HG03439 (cell line): Measurements from ENCODE around the gene CASZ1.

Experiments
- ATAC-seq: cut with Tn5 transposase; IDR thresholded peaks from one replicate; pipeline ENCODE4 v1.9.1; 2021; ENCODE audit warnings: mild to moderate bottlenecking, moderate library complexity; ENCODE audit not compliant: unreplicated experiment

Gene CASZ1, protein sequence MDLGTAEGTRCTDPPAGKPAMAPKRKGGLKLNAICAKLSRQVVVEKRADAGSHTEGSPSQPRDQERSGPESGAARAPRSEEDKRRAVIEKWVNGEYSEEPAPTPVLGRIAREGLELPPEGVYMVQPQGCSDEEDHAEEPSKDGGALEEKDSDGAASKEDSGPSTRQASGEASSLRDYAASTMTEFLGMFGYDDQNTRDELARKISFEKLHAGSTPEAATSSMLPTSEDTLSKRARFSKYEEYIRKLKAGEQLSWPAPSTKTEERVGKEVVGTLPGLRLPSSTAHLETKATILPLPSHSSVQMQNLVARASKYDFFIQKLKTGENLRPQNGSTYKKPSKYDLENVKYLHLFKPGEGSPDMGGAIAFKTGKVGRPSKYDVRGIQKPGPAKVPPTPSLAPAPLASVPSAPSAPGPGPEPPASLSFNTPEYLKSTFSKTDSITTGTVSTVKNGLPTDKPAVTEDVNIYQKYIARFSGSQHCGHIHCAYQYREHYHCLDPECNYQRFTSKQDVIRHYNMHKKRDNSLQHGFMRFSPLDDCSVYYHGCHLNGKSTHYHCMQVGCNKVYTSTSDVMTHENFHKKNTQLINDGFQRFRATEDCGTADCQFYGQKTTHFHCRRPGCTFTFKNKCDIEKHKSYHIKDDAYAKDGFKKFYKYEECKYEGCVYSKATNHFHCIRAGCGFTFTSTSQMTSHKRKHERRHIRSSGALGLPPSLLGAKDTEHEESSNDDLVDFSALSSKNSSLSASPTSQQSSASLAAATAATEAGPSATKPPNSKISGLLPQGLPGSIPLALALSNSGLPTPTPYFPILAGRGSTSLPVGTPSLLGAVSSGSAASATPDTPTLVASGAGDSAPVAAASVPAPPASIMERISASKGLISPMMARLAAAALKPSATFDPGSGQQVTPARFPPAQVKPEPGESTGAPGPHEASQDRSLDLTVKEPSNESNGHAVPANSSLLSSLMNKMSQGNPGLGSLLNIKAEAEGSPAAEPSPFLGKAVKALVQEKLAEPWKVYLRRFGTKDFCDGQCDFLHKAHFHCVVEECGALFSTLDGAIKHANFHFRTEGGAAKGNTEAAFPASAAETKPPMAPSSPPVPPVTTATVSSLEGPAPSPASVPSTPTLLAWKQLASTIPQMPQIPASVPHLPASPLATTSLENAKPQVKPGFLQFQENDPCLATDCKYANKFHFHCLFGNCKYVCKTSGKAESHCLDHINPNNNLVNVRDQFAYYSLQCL (N-terminal part only)

DNA sequence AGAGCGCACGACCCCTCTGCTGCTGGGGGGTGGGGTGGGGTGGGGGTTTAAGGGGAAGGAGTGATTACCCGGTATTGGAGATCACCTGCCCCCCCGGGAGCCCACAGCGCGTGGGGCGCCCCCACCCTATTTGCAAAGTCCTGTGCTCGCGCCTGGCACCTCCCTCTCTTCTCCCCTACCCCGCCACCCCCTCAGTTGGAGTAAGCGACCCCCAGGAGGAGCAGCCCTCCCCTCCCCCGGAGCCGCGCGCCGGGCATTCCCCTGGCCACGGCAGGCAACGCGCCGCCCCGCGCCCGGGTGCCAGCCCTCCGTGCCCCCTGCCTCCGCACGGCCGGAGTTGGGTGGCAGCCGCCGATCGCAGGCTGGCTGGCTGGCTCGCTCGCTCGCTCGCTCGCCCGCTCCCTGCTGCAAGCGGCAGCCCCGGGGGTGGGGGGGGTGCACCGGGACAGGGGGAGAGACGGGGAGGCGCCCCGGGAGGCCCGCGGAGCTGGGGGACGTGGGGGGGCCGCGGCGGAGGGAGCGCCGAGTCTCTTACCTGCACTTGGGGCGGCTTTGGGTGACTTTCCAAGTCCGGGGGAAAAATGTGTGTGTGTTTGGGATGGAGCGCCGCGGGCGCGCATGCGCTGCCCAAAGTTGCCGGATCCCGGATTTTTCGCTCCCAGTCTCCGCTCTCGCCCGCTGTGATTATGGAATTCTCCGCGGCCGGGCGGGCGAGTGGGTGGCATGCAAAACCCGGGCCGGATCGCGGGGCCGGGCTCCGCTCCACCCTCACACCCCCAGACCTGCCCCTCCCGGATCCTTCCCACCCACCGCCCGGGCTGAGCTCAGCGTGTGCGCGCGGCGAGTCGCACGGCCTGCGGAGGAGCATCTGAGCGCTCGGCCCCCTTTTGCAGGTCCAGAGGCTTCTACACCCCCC is at the start of gene CASZ1:
CASZ1 (minus strand) TSS at position 618 of the 916 bp plus-strand sequence. CDS start 102,757 bp downstream, outside the sequence.
- ATAC-seq: no peak

DNA sequence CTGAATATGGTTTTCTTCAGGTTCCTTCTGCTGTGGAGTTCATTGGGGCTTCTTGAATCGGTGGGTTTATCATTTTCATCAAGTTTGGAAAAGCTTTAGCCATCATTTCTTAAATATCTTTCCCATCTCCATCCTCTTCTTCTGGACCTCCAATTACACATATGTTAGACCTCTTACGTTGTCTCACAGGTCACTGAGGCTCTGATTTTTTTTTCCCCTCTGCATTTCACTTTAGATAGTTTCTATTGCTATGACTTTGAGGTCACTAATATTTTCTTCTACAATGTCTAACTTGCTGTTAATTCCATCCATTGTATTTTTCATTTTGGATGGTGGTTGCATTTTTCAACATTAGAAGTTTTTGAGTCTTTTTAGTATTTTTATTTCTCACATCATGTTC is 47.3 kb upstream of the CASZ1 start:
- ATAC-seq: no peak

DNA sequence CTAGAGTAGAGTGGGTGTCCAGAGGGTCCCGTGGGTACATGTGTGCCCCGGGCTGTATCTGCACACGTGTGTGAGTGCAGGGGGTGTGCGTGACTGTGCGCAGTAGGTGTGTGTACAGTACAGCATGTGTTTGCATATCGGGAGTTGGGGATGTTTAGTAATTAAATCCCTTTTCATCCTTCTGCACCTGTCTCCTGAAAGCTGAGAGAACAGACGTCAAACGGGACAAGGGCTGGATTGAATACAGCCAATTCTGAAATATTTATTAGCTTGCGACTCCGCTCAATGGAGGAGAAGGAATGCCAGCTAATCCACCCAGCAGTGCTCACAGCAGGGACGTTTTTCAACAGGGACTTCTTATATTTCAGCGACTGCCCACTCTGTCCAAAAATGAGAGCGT is 44.7 kb upstream of the CASZ1 start:
- no peak for ATAC-seq

DNA sequence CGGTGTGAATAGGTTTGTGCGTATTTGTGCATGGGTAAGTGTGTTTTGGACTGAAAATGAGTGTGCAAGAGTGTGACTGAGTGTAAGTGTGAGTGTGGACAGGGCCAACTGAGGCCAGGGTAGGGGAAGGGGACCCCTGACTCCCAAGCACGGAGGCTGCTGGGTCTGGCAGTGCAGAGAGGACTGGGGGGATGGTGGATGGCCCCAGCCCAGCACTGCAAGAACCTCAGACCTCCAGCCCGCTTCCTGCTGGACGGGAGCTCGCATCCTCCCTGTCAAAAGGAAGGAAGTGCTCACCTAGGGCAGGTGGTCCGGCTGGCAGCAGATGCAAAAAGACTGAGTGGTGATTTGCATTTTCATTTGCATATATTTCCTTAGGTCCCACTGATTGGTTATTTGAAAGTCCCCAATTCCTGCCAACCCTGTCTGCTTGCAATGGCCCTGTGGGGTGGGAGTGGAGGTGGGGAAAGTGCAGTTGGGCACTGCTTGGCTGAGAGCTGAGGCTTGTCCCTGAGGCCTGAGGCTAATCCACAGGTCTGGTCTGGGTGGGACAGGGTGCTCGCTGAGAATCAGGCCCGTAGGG is 42.8 kb upstream of the CASZ1 start:
- no peak for ATAC-seq

DNA sequence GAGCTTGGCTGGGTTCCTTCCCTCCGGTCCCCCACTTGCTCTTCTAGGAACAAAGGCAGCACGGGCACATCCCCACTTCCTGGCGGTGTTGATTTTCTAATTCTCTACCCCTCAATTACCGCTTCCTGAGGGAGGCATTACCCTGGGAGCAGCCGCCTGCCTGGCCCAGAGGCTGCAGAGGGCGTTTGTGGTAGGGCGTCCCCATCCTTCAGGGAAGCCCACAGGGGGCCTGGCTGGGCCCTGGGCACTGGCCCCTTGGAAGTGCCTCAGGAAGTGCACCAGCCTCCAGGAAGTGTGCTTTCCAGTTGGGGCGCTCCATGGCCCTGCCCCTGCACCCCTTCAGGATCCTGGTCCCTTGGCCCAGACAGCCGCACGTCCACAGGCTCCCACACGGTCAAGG is 42.1 kb upstream of the CASZ1 start:
- ATAC-seq: no peak

DNA sequence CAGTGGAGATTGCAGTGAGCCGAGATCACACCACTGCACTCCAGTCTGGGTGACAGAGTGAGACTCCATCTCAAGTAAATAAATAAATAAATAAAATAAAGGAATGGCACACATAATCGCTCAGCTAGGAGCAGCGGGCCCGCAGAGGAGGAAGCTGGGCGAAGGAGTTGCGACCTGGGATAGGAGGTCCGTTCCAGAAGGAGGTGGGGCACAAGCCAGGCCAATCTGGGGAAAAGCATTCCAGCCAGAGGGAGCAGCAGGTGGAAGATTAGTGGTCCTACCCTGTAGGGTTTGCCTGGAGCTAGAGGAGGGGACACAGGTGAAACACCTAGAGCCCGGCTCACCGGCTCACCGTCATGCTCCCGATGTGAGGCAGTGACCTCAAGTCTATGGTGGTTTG is 40.3 kb upstream of the CASZ1 start:
- ATAC-seq: no peak

DNA sequence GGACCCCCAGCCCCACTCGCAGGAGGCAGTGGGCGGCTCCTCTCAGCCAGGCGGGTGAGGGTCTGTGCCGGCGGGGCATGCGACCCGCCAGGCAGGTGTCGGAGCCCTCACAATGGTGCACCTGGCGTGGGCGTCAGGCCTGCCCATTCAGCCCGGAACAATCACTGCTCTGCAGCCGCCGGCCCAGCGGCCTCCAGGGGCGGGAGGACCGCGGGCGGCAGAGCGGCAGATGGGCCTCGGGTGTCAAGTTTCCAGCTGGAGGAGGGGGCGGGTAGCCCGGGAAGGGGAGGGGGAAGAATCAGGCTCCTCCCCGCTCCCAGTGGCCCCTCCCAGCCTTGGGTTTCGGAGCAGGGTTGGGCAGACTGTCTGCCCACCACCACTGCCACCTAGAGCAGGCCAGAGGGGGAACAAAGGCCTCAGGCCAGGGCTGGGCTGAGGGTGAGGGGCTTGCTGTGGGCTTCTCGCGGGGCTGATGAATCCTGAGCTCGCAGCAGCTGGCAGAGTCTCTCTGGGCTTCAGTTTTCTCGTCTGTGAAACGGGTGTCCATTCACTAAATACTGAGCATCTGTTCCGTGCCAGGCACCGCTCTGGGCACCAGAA is 39.5 kb upstream of the CASZ1 start:
- no peak for ATAC-seq

DNA sequence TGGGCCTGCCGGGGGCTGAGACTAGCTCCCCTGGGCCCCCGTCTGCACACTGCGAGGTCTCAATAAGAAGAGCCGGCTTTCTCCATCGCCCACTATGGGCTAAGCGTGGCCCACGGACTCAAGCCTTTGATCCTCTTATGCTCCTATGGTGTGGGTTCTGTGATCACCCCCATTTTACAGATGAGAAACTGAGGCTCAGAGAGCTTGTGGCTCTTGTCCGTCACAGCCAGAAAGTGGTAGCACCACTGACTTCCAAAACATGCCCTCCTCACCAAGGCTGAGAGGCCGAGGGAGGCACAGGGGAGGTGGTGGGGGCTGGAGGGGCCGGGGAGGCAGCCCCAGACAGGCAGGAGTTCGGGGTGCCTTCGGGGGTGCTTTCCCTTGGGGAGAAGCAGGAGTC is 39.0 kb upstream of the CASZ1 start:
- ATAC-seq: no peak

DNA sequence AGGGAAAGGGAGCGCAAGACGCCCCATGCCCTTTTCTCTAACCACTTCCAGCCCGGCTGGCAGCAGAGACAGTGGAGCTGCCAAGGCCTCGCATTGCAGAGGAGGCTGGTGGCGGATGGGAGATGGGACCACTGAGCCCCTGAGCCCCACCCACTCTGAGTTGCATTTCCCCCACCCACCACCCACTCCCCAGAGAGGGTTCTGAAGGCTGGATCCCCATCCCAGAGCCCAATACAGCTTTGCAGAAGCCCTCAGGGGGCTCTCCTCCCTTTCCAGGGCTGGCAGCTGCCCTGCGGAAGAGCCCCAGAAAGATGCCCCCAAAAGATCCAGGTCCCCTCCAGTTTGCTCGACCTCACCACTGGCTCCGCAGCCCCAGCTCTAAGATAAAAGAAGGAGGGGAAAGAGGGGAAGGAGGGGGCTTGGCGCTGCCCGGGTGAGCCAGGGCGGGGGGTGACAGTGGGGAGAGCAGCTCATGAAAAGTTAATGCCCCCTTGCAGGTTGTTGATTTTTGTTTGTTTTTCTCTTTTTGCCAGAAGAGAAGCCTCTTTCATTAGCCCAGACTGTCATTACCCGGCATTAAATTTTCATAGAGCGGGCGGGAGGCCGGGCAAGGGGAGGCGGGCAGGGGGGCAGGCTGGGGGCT is 38.4 kb upstream of the CASZ1 start:
- ATAC-seq: no peak

DNA sequence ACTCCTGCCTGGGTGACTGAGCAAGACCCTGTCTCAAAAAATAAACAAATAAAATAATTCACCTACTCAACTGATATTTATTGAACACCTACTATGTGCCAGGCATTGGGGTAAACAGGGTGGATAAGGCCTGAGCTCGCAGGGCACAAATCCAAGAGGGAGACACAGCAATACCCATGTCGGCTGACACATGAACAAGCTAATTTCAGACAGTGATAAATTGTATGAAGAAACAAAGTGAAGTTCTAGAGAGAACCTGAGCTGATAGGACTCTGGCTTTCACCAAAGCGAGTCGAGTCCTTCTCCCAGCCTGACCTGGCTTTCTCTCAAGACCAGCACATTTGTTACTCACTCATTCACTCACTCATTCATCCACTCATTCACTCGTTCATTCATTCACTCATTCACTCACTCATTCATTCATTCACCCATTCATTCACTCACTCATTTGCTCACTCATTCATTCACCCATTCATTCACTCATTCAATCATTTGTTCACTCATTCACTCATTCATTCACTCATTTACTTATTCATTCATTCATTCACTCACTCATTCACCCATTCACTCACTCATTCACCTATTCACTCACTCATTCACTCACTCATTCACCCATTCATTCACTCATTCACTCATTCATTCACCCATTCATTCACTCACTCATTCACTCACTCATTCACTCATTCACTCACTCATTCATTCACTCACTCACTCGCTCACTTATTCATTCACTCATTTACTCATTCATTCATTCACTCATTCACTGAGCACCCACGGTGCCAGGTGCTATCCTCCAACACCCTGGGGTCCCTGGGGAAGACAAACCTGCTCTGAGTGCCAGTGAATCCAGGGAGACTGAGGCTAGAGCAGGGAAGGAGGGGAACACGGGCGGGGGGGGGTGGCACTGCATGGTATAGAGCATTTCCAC is 37.4 kb upstream of the CASZ1 start:
- ATAC-seq: no peak

DNA sequence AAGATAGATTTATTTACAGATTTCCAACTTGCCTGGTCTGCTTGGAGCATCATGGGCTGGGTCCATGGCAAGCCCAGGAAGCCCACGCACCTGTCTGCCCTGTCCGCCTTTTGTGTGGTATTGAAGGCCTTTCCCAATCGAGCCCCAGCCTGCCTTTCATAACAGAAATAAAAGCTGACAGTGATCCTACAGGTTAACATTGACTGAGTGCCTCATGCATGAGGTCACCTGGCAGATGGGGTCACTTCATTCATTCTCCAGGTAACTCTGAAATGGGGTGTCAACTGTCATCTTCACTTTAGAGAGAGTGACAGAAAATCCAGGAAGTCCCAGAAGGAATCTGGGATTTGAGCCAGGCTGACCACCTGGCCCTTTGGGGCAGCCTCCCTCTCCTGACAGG is 36.3 kb upstream of the CASZ1 start:
- ATAC-seq: no peak

DNA sequence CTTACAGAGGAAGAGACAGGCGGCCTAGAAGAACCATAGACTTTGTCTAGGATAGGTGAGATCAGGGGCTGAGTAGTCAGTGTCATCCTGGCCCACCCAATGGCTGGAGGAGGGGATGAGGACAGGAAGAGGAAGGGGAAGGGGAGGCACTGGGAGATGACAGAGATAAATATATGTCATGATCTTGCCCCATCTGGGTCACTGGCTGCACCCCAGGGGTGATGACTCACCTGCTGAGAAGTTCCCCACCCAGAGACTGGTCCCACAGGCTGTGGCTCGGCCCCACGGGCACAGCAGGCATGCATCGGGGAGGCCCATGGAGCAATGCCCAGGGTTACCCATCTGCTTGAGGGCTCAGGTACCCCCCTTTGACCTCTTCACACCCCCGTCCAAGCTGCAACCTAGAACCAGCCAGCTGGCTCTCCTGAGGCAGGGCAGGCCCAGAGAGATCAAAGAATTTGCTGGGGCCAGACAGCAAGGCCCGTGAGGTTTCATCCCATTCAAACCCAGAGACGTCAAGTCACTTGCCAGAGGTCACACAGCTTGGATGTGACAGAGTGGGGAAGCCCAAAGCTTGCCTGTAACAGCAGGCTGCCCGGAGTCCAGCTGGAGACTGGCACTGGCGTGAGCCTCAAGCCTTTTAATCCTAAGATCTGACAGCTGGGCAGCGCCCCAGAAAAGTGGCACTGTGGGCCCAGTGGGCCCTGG is 34.7 kb upstream of the CASZ1 start:
- ATAC-seq: no peak

DNA sequence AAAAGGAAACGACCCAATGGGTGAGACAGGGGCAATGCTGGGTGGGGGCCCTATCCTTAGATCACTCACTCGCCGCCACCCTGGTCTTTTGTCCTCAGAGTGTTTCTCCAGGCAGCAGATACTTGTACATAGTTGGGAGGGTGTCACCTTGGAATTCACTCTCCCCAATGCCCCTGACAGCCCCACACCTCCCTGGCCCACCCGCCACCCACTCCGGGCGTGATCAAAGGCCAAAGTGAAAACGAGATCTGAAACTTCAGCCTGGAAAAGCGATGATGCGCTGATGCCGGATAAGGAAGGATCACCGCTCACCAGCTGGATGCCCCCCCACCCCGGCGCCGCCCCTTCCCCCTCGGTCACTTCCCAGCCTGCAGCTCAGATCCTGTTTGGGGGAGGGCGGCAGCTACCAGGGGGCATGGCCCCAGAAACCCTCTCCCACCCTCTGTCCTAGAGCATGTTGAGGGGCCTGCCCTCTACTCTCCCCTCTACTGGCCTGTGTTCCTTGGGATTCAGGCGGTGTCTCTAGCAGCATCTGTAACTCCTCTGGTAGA is 33.6 kb upstream of the CASZ1 start:
- ATAC-seq: no peak

DNA sequence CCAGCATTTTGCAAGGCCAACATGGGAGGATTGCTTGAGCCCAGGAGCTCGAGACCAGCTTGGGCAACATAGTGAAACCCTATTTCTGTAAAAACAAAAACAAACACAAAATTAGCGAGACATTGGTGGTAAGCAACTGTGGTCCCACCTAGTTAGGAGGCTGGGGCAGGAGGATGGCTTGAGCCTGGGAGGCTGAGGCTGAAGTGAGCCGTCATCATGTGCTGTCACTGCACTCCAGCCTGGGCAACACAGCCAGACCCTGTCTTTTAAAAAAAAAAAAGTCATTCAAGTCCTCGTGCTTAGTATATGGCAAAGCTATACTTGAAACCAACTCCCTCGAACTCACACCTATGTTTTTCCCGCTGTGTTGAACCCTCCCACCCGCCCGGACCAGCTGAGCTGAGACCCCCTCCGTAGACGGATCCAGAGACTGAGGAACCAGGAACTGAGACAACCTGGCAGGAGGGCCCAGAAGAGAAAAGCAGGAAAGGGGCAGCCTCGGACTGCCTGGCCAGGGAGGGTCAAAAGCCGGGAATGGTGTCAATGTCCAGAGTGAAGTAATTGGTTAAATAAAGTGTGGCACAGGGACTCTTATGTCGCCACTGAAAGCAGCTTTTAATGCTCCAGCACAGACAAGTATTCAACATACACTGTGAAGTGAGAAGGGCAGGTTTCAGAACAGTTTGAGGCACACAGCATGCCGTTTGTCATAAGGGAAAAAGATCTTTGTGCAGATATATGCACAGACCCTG is 32.8 kb upstream of the CASZ1 start:
- ATAC-seq: no peak

DNA sequence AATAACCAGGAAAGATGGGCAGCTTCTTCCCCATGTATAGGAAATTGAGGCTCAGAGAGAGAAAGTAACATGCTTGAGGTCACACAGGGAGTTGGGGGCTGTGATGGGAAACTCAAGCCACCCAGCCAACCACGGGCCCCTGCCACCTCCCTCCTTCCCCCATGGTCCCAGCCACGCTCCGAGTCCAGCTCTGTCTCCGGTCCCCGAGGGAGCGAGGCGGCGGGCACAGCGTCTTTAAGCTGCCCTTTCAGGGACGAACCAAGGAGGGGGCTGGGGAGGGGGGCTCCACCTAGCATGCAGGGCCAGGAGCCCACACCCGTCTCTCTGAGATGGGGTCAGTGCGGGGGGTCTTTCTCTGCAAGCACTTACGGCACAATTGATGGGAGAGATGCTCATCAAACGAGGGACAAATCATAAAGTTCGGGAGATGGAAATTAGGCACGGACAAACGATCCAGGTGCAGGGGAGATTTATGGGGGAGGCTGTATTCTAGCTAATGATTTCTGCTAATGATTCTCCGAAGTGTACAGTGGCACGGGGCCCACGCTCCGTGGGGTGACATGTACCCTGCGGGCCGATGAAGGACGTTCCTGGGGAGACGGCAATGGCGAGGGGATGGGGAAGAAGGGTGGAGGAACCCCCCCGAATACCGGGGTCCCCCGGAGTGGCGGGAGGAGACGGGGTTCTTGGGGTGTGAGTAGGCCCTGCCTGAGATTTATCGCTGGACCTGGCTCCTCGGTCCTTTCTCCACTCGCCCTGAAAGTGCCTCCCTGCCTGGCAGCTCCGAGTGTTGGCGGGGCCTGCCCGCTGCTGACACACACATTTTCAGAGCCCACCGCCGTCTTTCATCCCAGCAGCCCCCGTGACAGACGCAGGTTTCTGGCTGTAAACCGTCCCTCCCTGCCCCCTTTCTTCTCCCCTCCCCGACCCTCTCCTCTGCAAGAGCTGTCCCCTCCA is 31.2 kb upstream of the CASZ1 start:
- no peak for ATAC-seq
